ENCODE measurements around the gene ZNF43. TPM values are rescaled to one million over a fixed set of nuclear protein-coding genes. Genes with fewer than 3 reads are reported as not detected.

The ZNF43 gene
- polyA plus RNA-seq, 1 of the 3 experiments (the other 2 are of a cell fraction), result 3.4 TPM

DNA sequence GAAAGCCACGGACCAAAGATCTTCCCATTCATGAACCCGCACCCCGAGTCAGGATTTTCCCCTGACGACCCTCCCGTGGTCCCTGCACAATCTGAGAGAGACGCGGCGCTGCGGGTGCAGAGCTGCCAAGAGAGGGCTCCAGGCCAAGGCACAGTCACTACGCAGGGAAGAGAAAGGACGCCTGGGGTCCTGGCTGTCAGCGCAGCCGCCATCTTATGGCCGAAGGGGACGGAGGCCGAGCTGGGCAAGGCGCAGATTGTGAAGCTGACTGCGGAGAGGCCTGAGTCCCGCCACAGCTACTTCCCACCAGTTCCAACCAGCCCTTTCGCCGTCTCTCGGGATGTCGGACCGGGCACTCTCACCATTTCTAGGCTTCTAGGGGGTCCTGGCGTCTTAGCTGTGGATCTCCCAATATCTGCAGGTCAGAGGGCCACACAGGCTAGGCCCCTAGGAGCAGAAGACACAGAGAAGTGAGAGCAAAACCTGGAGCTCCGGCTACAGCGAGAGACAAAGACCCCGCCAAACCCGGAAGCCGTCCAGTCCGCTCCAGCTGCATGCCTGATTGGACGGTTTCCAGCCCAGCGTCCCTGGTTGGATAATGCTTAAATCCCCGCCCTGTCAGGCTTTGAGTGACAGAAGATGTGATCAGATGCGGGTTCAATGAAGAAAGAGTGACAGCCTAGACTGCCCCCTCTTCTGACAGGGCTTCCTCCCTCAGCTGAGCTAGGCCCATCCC is 68.7 kb downstream of the ZNF43 start, which contains the start of gene ZNF100:
Gene ZNF100, minus strand, starts transcription at position 515 of the 736 bp plus-strand sequence. Its CDS starts 150 bp downstream, at position 365.
- Histone ChIP-seq H3K4me1 (ENCODE audit: control insufficient read depth in 1 of 2, insufficient read depth in 2 of 2, low read depth in 1 of 2, low read length in 1 of 2) (no peaks in the 10 kb centered on the region; a peak in 1 of 4 replicates), H3K79me2 (ENCODE audit: insufficient read depth) (peaks cover 28% of the 10 kb centered on the region), H2AFZ (ENCODE audit: low read depth) (peak within 1 kb of the TSS; percentile 94), H3F3A (replicated peaks; ENCODE audit: insufficient read depth) (no peaks in the 10 kb centered on the region), H3K36me3 (replicated peaks in 1 of 2; ENCODE audit: control insufficient read depth in 1 of 2, insufficient read depth in 2 of 2, low read length in 1 of 2) (peaks cover 7 to 32% of the 10 kb centered on the region in 2 experiments), H3K9me3 (0 out of 2 replicates have a peak, but pooled peaks cover 6% of the 10 kb centered on the region), H3K9ac (peak within 1 kb of the TSS; percentile 87; the same call in 1 of the 2 replicates), H3K4me2 (peak within 1 kb of the TSS; percentile 83), H3K27ac (ENCODE audit: low read depth in 2 of 2, low read length in 1 of 2) (peak within 1 kb of the TSS; percentile 71 to 77), H3K27me3 (ENCODE audit: insufficient read depth) (no peaks in the 10 kb centered on the region), H3K9me2 (no peaks in the 10 kb centered on the region), H4K20me1 (ENCODE audit: insufficient read depth) (no peaks in the 10 kb centered on the region), H3K4me3 (ENCODE audit: low read depth in 2 of 2, low read length in 1 of 2) (peak within 1 kb of the TSS; percentile 84 to 96)
- 3% methylated on average over 30 of the region's 35 CpGs for WGBS (ENCODE audit: low lambda C conversion rate)
- DNase-seq, result peak; percentile 80
- ChIA-PET CTCF (interaction anchor here (0.9 to 1.3 kb wide), 2 partner anchors 14 to 22 kb away, joined by 3 to 4 read pairs; no protein-coding TSS in a partner anchor), POLR2A (interaction anchor here (0.6 to 1.3 kb wide), 4 partner anchors 69 to 1999 kb away, joined by 3 to 10 read pairs (median 4); partner anchors contain the start of gene ZNF43)
- TF ChIP-seq JUND (IDR thresholded peaks at IDR 0.05) (no peak), SMC3 (IDR thresholded peaks at IDR 0.05; ENCODE audit: low read depth, low read length) (no peak), FOXM1 (IDR thresholded peaks at IDR 0.05; ENCODE audit: low read depth) (no peak), GATA2 (CRISPR knock-in tag; IDR thresholded peaks at IDR 0.05) (no peak), ELF1 (IDR thresholded peaks at IDR 0.05) (peak; percentile 75), SIN3A (IDR thresholded peaks at IDR 0.05; ENCODE audit: borderline replicate concordance, low read depth, low read length) (peak; percentile 88), RXRA (IDR thresholded peaks at IDR 0.05; ENCODE audit: borderline replicate concordance, low read depth) (no peak), RCOR1 (IDR thresholded peaks at IDR 0.05; ENCODE audit: low read length) (no peak), MEF2A (IDR thresholded peaks at IDR 0.05; ENCODE audit: borderline replicate concordance, low read depth) (no peak), CHD2 (IDR thresholded peaks at IDR 0.05; ENCODE audit: low read length, partially characterized antibody) (peak; percentile 40), MXI1 (IDR thresholded peaks at IDR 0.05; ENCODE audit: low read depth, low read length) (peak; percentile 74), FOXJ3 (CRISPR knock-in tag; IDR thresholded peaks at IDR 0.05) (no peak), TAF1 (IDR thresholded peaks at IDR 0.05; ENCODE audit: borderline replicate concordance, low read depth, low read length) (peak; percentile 54; the same call in 1 of the 2 replicates), YY1 (IDR thresholded peaks at IDR 0.05; ENCODE audit: low read depth) (peak; percentile 84), GABPA (IDR thresholded peaks at IDR 0.05; ENCODE audit: low read depth) (peak; percentile 58), POLR2AphosphoS5 (IDR thresholded peaks at IDR 0.05; ENCODE audit: low read depth, low read length) (peak; percentile 77; the same call in 1 of the 2 replicates), RFX5 (IDR thresholded peaks at IDR 0.05; ENCODE audit: low read length) (0 out of 2 replicates have a peak, but pooled peaks have one; percentile 12), TEAD4 (IDR thresholded peaks at IDR 0.05; ENCODE audit: borderline replicate concordance, insufficient read depth) (no peak), RAD21 (IDR thresholded peaks at IDR 0.05; ENCODE audit: low read length) (no peak), EZH2phosphoT487 (IDR thresholded peaks at IDR 0.05; ENCODE audit: borderline replicate concordance, low read depth) (no peak), FOSL2 (IDR thresholded peaks at IDR 0.05; ENCODE audit: borderline replicate concordance, low read depth) (no peak)
- TF ChIP-seq, protein P1, sequence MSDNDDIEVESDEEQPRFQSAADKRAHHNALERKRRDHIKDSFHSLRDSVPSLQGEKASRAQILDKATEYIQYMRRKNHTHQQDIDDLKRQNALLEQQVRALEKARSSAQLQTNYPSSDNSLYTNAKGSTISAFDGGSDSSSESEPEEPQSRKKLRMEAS (IDR thresholded peaks at IDR 0.05; ENCODE audit: low read depth), result peak; percentile 9
- TF ChIP-seq, protein P2, sequence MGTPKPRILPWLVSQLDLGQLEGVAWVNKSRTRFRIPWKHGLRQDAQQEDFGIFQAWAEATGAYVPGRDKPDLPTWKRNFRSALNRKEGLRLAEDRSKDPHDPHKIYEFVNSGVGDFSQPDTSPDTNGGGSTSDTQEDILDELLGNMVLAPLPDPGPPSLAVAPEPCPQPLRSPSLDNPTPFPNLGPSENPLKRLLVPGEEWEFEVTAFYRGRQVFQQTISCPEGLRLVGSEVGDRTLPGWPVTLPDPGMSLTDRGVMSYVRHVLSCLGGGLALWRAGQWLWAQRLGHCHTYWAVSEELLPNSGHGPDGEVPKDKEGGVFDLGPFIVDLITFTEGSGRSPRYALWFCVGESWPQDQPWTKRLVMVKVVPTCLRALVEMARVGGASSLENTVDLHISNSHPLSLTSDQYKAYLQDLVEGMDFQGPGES (IDR thresholded peaks at IDR 0.05; ENCODE audit: low read depth, low read length), result peak; percentile 80
- TF ChIP-seq, protein P3, sequence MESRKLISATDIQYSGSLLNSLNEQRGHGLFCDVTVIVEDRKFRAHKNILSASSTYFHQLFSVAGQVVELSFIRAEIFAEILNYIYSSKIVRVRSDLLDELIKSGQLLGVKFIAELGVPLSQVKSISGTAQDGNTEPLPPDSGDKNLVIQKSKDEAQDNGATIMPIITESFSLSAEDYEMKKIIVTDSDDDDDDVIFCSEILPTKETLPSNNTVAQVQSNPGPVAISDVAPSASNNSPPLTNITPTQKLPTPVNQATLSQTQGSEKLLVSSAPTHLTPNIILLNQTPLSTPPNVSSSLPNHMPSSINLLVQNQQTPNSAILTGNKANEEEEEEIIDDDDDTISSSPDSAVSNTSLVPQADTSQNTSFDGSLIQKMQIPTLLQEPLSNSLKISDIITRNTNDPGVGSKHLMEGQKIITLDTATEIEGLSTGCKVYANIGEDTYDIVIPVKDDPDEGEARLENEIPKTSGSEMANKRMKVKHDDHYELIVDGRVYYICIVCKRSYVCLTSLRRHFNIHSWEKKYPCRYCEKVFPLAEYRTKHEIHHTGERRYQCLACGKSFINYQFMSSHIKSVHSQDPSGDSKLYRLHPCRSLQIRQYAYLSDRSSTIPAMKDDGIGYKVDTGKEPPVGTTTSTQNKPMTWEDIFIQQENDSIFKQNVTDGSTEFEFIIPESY (IDR thresholded peaks at IDR 0.05; ENCODE audit: borderline replicate concordance, low read depth), result no peak
- TF ChIP-seq, protein P4, sequence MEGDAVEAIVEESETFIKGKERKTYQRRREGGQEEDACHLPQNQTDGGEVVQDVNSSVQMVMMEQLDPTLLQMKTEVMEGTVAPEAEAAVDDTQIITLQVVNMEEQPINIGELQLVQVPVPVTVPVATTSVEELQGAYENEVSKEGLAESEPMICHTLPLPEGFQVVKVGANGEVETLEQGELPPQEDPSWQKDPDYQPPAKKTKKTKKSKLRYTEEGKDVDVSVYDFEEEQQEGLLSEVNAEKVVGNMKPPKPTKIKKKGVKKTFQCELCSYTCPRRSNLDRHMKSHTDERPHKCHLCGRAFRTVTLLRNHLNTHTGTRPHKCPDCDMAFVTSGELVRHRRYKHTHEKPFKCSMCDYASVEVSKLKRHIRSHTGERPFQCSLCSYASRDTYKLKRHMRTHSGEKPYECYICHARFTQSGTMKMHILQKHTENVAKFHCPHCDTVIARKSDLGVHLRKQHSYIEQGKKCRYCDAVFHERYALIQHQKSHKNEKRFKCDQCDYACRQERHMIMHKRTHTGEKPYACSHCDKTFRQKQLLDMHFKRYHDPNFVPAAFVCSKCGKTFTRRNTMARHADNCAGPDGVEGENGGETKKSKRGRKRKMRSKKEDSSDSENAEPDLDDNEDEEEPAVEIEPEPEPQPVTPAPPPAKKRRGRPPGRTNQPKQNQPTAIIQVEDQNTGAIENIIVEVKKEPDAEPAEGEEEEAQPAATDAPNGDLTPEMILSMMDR (IDR thresholded peaks at IDR 0.05), result no peak; the same call in 1 of the 2 replicates
- TF ChIP-seq, protein P5, sequence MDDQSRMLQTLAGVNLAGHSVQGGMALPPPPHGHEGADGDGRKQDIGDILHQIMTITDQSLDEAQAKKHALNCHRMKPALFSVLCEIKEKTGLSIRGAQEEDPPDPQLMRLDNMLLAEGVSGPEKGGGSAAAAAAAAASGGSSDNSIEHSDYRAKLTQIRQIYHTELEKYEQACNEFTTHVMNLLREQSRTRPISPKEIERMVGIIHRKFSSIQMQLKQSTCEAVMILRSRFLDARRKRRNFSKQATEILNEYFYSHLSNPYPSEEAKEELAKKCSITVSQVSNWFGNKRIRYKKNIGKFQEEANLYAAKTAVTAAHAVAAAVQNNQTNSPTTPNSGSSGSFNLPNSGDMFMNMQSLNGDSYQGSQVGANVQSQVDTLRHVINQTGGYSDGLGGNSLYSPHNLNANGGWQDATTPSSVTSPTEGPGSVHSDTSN (IDR thresholded peaks at IDR 0.05), result peak; percentile 98
- TF ChIP-seq, protein P6, sequence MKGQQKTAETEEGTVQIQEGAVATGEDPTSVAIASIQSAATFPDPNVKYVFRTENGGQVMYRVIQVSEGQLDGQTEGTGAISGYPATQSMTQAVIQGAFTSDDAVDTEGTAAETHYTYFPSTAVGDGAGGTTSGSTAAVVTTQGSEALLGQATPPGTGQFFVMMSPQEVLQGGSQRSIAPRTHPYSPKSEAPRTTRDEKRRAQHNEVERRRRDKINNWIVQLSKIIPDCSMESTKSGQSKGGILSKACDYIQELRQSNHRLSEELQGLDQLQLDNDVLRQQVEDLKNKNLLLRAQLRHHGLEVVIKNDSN (IDR thresholded peaks at IDR 0.05; ENCODE audit: borderline replicate concordance, low read depth), result 0 out of 2 replicates have a peak, but pooled peaks have one; percentile 11
